H1 (cell line): ENCODE data around the gene SMTNL2.
"Not testable (repeated sequence)": the region's sequence is repeated elsewhere in the genome, so short reads cannot be mapped to it uniquely, and the experiment has no call there.

ENCODE experiments used
- CTCF ChIP-seq, 3 experiments: IDR thresholded peaks; 1 replicate in 2 of 3; 2 replicates in 1 of 3; pipeline versions ENCODE4 v1.5.1 to v1.6.1; 2011; ENCODE audit warnings: low read length in 3 of 3, mild to moderate bottlenecking in 3 of 3, inconsistent platforms in 2 of 3, low read depth in 1 of 3, moderate library complexity in 1 of 3; ENCODE audit not compliant: insufficient read depth in 1 of 3; ENCODE audit errors: control extremely low read depth in 1 of 3
- TAF7 ChIP-seq: optimal IDR thresholded peaks from 2 replicates; pipeline ENCODE3; 2011; ENCODE audit warnings: low read depth, mild to moderate bottlenecking, inconsistent platforms, low read length, moderate library complexity, borderline replicate concordance
- USF2 ChIP-seq: IDR thresholded peaks from 2 replicates; pipeline ENCODE4 v1.6.1; 2011; ENCODE audit warnings: low read length, improper control_type of control experiment

- TF ChIP-seq USF2; CTCF (IDR thresholded peaks at IDR 0.05; ENCODE audit: control extremely low read depth in 1 of 3, insufficient read depth in 1 of 3, low read depth in 1 of 3, low read length in 3 of 3); TAF7: not testable (repeated sequence)
Observed at GRCh38 chr17:4595685-4596342, 11.5 kb downstream of the SMTNL2 start.
